ENCODE results near the gene FNDC3A.

The FNDC3A gene

DNA sequence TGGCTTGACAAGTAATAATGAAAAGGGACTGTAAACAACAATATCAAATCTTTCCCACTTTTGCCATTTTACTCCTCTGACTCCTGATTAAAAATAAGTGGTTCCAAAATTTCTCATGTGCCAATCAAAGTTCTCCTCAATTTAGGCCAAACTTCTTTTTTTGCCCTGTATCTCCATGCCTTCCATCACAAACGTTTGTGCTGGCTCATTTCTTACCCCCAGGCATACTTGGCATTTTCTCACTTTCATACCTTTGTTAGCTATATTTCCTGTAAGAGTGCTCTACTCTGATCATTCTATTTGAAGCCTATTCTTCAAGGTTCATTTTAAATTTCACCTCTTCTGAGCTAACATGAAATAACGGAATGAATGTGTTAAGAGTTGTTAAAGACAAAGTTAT, 10.0 kb upstream of the FNDC3A start:
- no peaks in the 10 kb centered on the region for H3K36me3 Mint-ChIP-seq
- H3K4me3 Mint-ChIP-seq: no peak overlapping the region
- no peaks in the 10 kb centered on the region for H3K9me3 Mint-ChIP-seq
- no peak overlapping the region for H3K27ac Mint-ChIP-seq
- no peaks in the 10 kb centered on the region for H3K27me3 Mint-ChIP-seq
- H3K4me1 Mint-ChIP-seq: no peaks in the 10 kb centered on the region

DNA sequence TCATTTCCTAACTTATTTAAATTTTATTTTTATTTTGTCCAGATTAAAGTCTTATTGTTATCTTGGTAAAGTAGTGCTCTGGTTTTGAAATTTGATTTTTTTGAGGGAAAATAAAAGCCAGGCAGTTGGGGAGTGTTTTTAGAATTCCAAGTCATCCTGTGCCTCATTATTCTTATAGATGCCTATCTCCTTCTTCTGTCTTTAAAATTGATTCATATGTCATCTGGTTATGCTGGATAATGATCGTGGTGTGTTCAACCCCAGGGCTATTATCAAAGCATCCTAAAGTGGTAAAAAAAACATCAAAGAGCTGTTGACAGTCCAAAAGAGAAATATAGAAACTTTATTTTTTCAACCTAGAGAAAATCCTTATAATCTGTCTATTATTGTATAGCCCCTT, 6.0 kb upstream of the FNDC3A start:
- no peak overlapping the region for H3K4me3 Mint-ChIP-seq
- H3K9me3 Mint-ChIP-seq: peaks cover 20% of the 10 kb centered on the region
- H3K27me3 Mint-ChIP-seq: no peaks in the 10 kb centered on the region
- peaks cover 6% of the 10 kb centered on the region for H3K4me1 Mint-ChIP-seq
- H3K27ac Mint-ChIP-seq: no peak overlapping the region
- peaks cover 21% of the 10 kb centered on the region for H3K36me3 Mint-ChIP-seq

DNA sequence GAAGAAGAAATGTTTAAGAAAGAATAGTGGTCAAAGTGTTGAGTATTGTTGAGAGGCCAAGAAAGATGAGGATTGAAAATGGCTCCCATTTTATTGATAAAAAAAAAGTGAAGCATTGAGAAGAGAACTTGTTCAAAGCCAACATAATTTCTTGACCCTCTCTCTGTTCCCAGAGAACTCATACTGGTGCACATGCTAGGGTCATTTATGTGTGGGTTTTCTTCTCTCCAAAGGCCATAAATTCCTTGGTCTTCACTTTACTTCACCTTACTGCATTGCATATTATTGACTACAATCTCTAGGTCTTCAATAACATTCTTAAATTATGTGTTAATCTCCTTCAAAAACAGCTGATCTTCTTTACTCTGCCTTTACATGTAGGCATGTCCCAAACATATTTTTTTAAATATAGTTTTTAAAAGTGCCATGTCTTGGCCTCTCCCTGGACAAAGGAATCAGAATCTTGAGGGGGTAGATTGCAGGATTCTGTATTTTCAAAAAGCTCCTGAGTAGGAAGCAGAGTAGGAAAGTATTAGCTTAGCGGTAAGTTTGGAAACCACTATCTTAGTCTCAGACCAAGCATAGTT, 1.8 kb upstream of the FNDC3A start:
- H3K27ac Mint-ChIP-seq: peak overlapping the region; percentile 38

DNA sequence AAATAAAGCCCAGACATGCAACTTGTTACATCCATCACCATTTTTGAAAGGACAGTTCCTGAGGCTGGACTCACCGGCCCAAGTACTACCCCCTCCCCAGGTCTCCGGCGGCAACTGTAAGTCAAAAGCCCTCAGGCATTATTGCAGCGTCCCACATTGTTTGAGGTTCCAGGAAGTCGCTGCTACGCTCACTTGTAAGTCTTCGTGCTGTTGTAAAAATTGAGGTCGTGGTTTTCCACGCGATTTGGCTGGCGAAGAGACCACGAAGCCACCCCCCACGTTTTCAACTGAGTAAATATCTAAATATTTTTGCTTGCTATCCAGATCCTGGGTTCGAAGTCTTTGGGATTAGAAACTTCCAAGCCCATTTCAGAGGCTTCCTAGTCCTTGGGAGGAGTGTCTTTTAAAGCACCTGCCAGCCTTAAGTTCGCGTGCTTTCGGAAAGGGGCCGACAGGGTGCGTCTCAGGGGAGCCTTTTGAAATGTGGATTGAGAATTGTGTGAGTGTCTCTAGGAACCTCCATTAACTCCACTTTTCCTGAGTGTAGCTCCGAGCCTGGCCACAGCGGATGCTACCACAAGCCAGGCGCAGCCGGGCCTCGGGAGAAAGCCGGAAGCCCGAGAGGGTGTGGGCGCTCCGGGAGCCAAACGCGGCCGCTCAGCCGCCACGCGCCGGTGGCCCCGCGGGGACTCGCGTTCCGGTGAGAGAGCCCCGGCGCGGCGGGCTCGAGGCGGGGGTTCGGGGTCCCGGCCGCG, 434 bp upstream of the FNDC3A start:
- Mint-ChIP-seq H3K27ac (peak overlapping the region; percentile 98), H3K27me3 (no peaks in the 10 kb centered on the region), H3K36me3 (peaks cover 25% of the 10 kb centered on the region), H3K4me3 (peak overlapping the region; percentile 94), H3K4me1 (peaks cover 45% of the 10 kb centered on the region), H3K9me3 (peaks cover 20% of the 10 kb centered on the region)

More for the DNA sequence above, 1.8 kb upstream of the FNDC3A start:
- Mint-ChIP-seq H3K4me3 (peak overlapping the region; percentile 94), H3K36me3 (peaks cover 22% of the 10 kb centered on the region), H3K9me3 (peaks cover 20% of the 10 kb centered on the region), H3K4me1 (peaks cover 32% of the 10 kb centered on the region), H3K27me3 (no peaks in the 10 kb centered on the region)

DNA sequence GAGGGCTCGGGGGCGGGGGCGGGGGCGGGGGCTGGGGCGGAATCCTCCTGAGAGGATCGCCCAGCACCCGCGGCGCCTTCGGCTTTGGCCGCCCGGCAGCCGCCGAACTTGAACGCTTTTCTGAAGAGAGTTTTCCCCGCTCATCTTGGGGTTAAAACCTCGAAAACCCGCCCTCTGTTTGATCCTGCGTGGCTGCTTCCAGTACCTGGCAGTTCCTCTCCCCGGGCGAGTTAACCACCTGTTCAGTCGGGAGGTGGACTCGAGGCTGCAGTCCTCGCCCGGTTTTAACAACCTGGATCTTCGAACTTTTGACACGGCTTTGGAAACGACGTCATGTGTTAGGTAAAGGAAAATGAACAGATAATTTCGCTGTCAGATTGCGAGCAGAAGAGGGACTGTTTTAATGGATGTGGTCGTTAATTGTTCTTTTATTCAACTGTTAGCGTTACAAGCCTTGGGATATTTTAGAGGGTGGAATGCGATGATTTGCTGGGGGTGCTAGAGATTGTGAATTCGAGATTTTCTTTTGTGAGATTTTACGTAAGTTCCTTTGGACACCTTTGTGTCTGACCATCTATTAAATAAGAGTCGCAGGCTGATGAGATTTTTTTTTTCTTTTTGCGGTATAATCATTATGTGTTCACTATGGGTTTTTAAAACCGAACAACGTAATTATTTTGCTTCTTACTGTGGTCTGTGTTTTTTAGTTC, 1.0 kb downstream of the FNDC3A start:
- Mint-ChIP-seq H3K9me3 (peaks cover 20% of the 10 kb centered on the region), H3K36me3 (peaks cover 25% of the 10 kb centered on the region), H3K27me3 (no peaks in the 10 kb centered on the region), H3K4me3 (peak overlapping the region; percentile 96), H3K4me1 (peaks cover 57% of the 10 kb centered on the region), H3K27ac (peak overlapping the region; percentile 97)

DNA sequence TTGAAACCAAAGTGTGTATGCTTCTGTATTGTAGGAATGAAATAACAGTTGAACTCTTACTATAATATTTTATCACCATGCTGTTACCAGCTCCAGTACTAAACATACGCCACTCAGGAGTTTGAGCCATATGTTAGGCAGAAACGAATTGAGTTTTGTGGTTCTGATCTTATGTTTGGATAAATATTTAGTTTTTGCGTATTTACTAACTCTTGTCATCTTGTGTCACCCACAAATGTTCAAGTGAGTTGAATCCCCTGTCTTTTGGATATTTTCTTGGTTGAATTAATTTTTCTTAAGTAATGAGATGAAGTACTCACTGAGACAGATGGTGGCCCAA, 1.5 kb downstream of the FNDC3A start:
- peak overlapping the region; percentile 97 for H3K27ac Mint-ChIP-seq
- H3K36me3 Mint-ChIP-seq: peaks cover 23% of the 10 kb centered on the region
- H3K4me1 Mint-ChIP-seq: peaks cover 59% of the 10 kb centered on the region
- H3K4me3 Mint-ChIP-seq: peak overlapping the region; percentile 96
- peaks cover 20% of the 10 kb centered on the region for H3K9me3 Mint-ChIP-seq
- no peaks in the 10 kb centered on the region for H3K27me3 Mint-ChIP-seq

DNA sequence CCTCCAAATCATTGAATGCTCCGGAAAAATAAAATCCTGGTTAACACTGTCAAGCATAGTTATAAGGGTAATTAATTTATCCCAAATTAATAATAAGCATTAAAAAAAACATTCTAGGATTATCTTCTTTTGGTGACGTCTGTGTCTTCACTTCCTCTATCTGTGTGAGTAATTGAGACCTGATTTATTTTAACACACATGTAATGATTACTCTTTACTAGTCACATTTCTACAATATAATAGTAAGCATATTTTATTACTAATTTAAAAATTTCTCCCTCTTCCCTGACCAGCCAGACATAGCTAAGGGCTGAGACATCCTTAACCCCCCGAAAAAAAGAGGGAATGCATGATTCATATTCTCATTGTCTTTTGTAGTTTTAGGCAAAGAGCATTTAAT, 2.3 kb downstream of the FNDC3A start:
- Mint-ChIP-seq H3K27me3 (no peaks in the 10 kb centered on the region), H3K27ac (no peak overlapping the region), H3K9me3 (peaks cover 14% of the 10 kb centered on the region), H3K36me3 (peaks cover 17% of the 10 kb centered on the region), H3K4me3 (peak overlapping the region; percentile 96), H3K4me1 (peaks cover 64% of the 10 kb centered on the region)

DNA sequence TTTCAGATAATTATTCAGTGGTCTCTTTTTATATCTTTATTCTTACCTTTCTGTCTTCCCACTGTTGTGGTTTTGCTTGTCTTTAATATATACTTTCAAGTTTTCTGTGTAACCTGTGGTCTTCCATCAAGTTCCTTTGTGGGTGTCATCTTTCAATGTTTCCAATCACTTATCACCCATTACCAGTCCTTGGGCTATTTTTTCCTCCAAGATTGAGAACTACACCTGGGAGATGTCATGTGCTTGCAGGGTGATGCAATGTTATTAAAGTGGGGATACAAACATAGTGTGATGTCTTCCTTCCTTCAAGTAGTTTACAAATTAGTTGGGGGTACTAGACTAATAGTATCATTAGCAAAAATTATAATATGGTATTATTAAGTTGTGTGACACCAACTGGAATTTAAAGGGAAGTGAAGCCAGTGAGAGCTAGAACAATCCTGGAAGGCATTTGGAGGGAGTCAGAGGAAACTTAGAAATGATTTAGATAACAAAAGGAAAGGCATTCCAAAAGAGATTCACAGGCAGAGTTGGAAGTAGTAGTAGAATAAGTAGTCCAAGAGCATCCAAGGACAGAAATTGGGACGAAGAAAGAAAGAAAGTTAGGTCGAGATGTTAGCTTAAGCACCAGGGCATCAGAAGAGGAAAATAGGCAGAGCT, 3.4 kb downstream of the FNDC3A start:
- peaks cover 11% of the 10 kb centered on the region for H3K36me3 Mint-ChIP-seq
- peaks cover 6% of the 10 kb centered on the region for H3K9me3 Mint-ChIP-seq
- peaks cover 70% of the 10 kb centered on the region for H3K4me1 Mint-ChIP-seq
- no peaks in the 10 kb centered on the region for H3K27me3 Mint-ChIP-seq
- peak overlapping the region; percentile 96 for H3K4me3 Mint-ChIP-seq
- peak overlapping the region; percentile 93 for H3K27ac Mint-ChIP-seq

DNA sequence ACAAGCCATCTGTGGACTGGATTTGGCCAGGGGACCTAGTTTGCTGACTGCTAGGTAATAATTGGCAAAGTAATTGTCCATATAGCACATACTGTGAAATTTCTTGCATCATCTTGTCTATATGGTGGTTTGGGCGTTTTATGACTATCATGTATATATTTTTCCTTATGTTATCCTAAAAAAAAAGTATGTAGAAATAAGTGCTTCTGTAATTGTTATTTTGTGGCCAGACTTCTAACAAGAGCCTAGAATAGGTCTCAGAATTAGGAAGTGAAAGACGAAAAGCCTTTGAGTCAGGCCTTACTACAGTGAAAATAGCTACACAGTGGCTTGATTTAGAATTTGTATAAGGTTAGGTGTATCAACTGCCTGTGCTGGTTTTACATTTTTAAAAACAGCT, 4.2 kb downstream of the FNDC3A start:
- peaks cover 4% of the 10 kb centered on the region for H3K36me3 Mint-ChIP-seq
- peak overlapping the region; percentile 62 for H3K4me3 Mint-ChIP-seq
- H3K27ac Mint-ChIP-seq: peak overlapping the region; percentile 41
- H3K9me3 Mint-ChIP-seq: no peaks in the 10 kb centered on the region
- peaks cover 64% of the 10 kb centered on the region for H3K4me1 Mint-ChIP-seq
- H3K27me3 Mint-ChIP-seq: no peaks in the 10 kb centered on the region

DNA sequence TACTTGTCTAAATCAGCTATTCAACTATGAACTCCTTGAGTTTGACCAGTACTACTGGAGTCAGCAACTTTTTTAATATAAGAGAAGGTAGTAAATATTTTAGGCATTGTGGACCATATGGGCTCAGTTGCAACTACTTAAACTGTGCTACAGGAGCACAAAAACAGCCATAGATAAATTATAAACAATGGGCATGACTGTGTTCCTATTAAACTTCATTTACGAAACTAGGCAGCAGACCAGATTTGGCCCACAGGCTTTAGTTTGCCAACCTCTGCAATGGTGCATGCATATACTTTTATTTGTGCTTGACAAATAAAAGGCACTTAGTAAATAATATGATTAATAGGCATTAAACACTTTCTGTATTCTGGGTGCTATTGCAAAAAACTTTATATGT, 7.6 kb downstream of the FNDC3A start:
- Mint-ChIP-seq H3K4me1 (peaks cover 73% of the 10 kb centered on the region), H3K36me3 (peaks cover 10% of the 10 kb centered on the region), H3K4me3 (no peak overlapping the region), H3K27me3 (no peaks in the 10 kb centered on the region), H3K27ac (no peak overlapping the region), H3K9me3 (no peaks in the 10 kb centered on the region)

DNA sequence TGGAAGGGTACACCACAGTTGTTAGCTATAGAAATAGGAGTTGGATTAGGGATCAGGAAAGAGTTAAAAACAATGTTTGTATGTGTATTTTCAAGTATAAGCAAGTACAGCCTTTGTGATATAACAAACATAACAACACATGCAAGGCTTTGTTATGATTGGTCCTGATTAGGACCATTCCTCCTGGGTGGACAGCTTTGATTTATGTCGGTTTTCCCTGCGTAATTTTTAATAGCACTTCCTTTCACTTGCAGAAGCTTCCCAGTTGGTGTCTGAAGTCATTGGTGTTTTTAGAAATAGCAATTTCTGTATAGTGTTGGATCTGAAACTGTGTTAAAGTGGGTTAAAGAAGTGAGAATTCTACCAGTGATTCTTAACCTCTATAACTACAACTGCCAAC, 10.0 kb downstream of the FNDC3A start:
- Mint-ChIP-seq H3K27me3 (no peaks in the 10 kb centered on the region), H3K4me1 (peaks cover 51% of the 10 kb centered on the region), H3K4me3 (no peak overlapping the region), H3K27ac (no peak overlapping the region), H3K9me3 (peaks cover 2% of the 10 kb centered on the region), H3K36me3 (peaks cover 16% of the 10 kb centered on the region)

DNA sequence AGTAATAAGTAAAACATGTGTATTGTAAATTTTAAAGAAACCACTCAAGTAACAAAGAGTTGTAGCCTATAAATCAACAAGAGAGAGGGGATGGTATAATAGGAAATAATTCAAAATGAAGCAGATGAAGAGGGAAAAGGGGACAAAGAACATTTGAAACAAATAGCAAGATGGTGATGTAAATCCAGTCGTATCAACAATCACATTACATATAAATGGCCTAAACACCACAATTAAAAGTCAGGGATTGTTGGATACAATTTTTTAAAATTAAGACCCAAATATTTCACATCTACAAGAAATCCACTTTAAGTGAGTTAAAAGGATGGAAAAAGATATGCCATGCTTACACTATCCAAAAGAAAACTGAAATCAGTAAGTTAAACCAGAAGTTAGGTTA, 15.2 kb downstream of the FNDC3A start:
- Mint-ChIP-seq H3K9me3 (peaks cover 6% of the 10 kb centered on the region), H3K27me3 (no peaks in the 10 kb centered on the region), H3K36me3 (peaks cover 17% of the 10 kb centered on the region), H3K4me3 (no peak overlapping the region), H3K4me1 (peaks cover 52% of the 10 kb centered on the region), H3K27ac (no peak overlapping the region)

DNA sequence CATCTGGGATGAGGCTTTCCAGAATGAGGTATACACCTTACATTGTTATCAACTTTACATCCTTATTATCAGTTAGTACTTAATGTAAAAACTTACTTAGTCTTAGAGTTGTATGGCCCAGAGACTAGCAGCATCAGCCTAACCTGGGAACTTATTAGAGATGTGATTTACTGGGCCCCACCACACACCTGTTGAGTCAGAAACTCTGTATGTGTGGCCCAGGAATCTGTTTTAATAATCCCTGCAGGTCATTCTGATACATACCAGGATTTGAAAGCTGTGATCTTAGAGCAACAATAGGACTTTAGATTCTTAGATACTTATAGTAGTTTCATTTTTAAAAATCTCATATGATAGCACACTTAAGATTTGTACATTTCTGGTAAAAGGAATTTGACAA, 17.4 kb downstream of the FNDC3A start:
- peaks cover 24% of the 10 kb centered on the region for H3K36me3 Mint-ChIP-seq
- no peaks in the 10 kb centered on the region for H3K27me3 Mint-ChIP-seq
- H3K9me3 Mint-ChIP-seq: peaks cover 6% of the 10 kb centered on the region
- peaks cover 47% of the 10 kb centered on the region for H3K4me1 Mint-ChIP-seq
- no peak overlapping the region for H3K27ac Mint-ChIP-seq
- H3K4me3 Mint-ChIP-seq: no peak overlapping the region

DNA sequence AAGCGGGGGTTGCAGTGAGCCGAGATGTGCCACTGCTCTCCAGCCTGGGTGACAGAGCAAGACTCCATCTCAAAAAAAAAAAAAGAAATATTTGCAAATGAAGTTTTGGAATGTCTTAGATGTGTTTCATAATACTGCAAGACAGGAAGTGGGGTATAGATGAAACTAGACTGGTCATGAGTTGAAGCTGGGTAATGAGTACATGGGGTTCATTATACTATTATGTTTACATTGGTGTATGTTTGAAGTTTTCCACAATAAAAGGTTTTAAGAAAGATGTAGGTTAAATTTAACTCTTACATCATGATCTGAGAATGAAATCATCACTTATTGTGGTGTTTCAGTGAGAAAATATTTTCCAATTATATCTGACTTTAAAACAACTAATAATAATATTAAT, 19.0 kb downstream of the FNDC3A start:
- Mint-ChIP-seq H3K27ac (no peak overlapping the region), H3K27me3 (no peaks in the 10 kb centered on the region), H3K4me1 (peaks cover 58% of the 10 kb centered on the region), H3K9me3 (peaks cover 18% of the 10 kb centered on the region), H3K36me3 (peaks cover 30% of the 10 kb centered on the region), H3K4me3 (no peak overlapping the region)

DNA sequence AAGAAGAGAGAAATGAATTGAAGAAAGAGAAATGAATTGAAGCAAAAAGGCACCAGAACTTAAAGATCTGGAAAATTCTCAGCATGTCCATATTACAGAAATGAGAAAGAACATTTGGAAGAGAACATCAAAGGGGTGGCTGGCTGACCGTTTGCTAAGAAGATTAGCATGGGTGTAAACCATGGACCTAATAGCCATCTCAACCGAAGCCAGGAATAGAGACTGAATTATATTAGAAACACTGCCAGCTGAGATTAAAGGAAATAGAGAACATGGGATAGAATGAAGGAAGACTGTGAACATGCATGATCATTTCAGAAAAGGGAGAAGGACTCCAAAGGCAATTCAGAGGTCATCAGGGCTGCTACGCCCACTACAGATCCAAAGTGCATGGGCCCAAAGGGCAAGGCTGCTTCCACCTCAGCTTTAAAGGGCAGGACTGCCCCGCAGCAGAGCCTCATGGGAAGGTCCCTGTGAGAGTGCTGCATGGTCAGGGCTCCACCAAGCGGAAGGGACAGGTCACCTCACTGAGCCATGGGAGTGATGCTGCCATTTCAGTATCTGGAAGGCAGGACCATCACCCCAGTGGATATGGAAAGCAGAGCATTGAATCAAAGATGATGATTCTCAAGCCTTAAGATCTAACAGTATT, 23.1 kb downstream of the FNDC3A start:
- Mint-ChIP-seq H3K9me3 (peaks cover 19% of the 10 kb centered on the region), H3K27me3 (no peaks in the 10 kb centered on the region), H3K4me3 (no peak overlapping the region), H3K36me3 (peaks cover 42% of the 10 kb centered on the region), H3K4me1 (peaks cover 62% of the 10 kb centered on the region), H3K27ac (no peak overlapping the region)
